ENCODE data around the gene NOTCH4. TPM values are rescaled to one million over a fixed set of nuclear protein-coding genes. Genes with fewer than 3 reads are reported as not detected.
"Not testable (repeated sequence)": the region's sequence is repeated elsewhere in the genome, so short reads cannot be mapped to it uniquely, and the experiment has no call there.

Gene NOTCH4
- total and polyA plus RNA-seq, 2 experiments from 2014 or later, result 0.65 to 1.2 TPM

DNA sequence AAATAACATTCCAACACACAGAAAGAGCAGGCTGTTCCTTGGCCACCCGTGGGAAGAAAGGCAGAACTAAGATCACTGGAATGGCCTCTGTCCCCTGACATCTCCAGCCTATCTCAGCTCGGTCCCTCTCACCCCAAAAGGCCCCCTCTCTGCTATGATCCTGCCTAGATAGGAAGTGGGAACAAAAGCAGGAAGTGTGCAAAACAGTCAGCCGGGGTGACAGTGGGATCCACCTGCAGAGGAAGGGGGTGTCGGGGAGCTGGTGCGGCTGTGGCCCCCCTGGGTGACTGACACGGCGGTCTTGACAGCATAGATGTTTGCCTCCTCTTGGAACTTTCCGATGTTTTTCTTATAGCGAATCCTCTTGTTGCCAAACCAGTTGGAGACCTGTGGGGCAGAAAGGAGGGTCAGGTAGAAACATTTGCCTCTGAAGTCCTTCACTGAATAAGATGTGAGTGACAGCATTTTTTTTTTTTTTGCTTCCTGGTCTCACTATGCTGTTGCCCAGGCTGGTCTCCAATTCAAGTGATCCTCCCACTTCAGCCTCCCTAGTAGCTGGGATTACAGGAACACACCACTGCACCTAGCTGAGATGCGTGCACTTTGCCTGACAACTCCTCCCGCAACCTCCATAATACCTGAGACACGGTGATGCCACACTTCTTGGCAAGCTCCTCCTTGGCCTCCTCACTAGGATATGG lies 36.7 kb downstream of the NOTCH4 start:
- no peak for DNase-seq
- Histone ChIP-seq H4K20me1 (ENCODE audit: insufficient read depth) (no peaks in the 10 kb centered on the region), H3K4me3 (no peak overlapping the region), H3K36me3 (ENCODE audit: low read depth) (peaks cover 5% of the 10 kb centered on the region; the same call in 1 of the 2 replicates), H3K27ac (peak overlapping the region; percentile 81; the same call in 1 of the 2 replicates), H3K9me3 (ENCODE audit: low read depth) (no peaks in the 10 kb centered on the region), H2AFZ (no peak overlapping the region), H3K27me3 (replicated peaks; ENCODE audit: insufficient read depth) (no peaks in the 10 kb centered on the region), H3K9me2 (ENCODE audit: insufficient read depth) (no peaks in the 10 kb centered on the region), H3K79me2 (ENCODE audit: insufficient read depth) (peaks cover 50% of the 10 kb centered on the region), H3K4me2 (ENCODE audit: unreplicated experiment) (no peak overlapping the region), H3F3A (ENCODE audit: insufficient read depth) (peaks cover 20% of the 10 kb centered on the region; the same call in 1 of the 2 replicates), H3K4me1 (ENCODE audit: insufficient read depth) (peaks cover 11% of the 10 kb centered on the region), H3K9ac (no peak overlapping the region)
- in situ Hi-C loops (cut with MboI), result no loop called here
- 82 to 86% methylated on average over 12 of the region's 12 CpGs for WGBS, 2 experiments (ENCODE audit: low coverage in 1 of 2, low lambda C conversion rate in 2 of 2, missing lambda C conversion rate in 2 of 2)
- no peak for TF ChIP-seq EZH2 (IDR thresholded peaks at IDR 0.05; ENCODE audit: insufficient read depth, poor library complexity, severe bottlenecking)
- TF ChIP-seq EZH2phosphoT487 (IDR thresholded peaks at IDR 0.05; ENCODE audit: insufficient read depth, low read depth), result no peak

- H3K9me2 ChIP-seq (ENCODE audit: insufficient read depth); H3K4me3 ChIP-seq; in situ Hi-C loops (cut with MboI); H3K4me1 ChIP-seq (ENCODE audit: insufficient read depth); H3K27me3 ChIP-seq (replicated peaks; ENCODE audit: insufficient read depth); H2AFZ ChIP-seq; H3K36me3 ChIP-seq (ENCODE audit: low read depth); H3K9me3 ChIP-seq (ENCODE audit: low read depth); DNase-seq; H4K20me1 ChIP-seq (ENCODE audit: insufficient read depth): not testable (repeated sequence)
- peak overlapping the region; percentile 24 for H3K4me2 ChIP-seq (ENCODE audit: unreplicated experiment)
- peaks cover 50% of the 10 kb centered on the region for H3K79me2 ChIP-seq (ENCODE audit: insufficient read depth)
- H3F3A ChIP-seq (ENCODE audit: insufficient read depth), result peaks cover 20% of the 10 kb centered on the region; the same call in 1 of the 2 replicates
- 0 out of 2 replicates have a peak overlapping the region, but pooled peaks have one; percentile 18 for H3K9ac ChIP-seq
- peak overlapping the region; percentile 81 for H3K27ac ChIP-seq
- 52 to 54% methylated on average over 10 of the region's 10 CpGs for WGBS, 2 experiments (ENCODE audit: low coverage in 1 of 2, low lambda C conversion rate in 2 of 2, missing lambda C conversion rate in 2 of 2)
Observed at GRCh38 chr6:32186151-32186840, 37.6 kb downstream of the NOTCH4 start.

- Histone ChIP-seq H3K4me2 (ENCODE audit: unreplicated experiment) (peak overlapping the region; percentile 35), H3F3A (ENCODE audit: insufficient read depth) (peaks cover 20% of the 10 kb centered on the region; the same call in 1 of the 2 replicates), H3K27ac (peak overlapping the region; percentile 81), H3K4me3 (peak overlapping the region; percentile 40; the same call in 1 of the 2 replicates), H3K9ac (peak overlapping the region; percentile 62), H3K79me2 (ENCODE audit: insufficient read depth) (peaks cover 50% of the 10 kb centered on the region)
- peak; percentile 95 for DNase-seq
- in situ Hi-C loops (cut with MboI); H3K9me3 ChIP-seq (ENCODE audit: low read depth); H3K27me3 ChIP-seq (replicated peaks; ENCODE audit: insufficient read depth); H3K9me2 ChIP-seq (ENCODE audit: insufficient read depth); H3K4me1 ChIP-seq (ENCODE audit: insufficient read depth); H3K36me3 ChIP-seq (ENCODE audit: low read depth); H4K20me1 ChIP-seq (ENCODE audit: insufficient read depth); H2AFZ ChIP-seq: not testable (repeated sequence)
- WGBS, 2 experiments (ENCODE audit: low coverage in 1 of 2, low lambda C conversion rate in 2 of 2, missing lambda C conversion rate in 2 of 2), result 0 to 4% methylated on average over 11 of the region's 11 CpGs
Observed at GRCh38 chr6:32185681-32186131, 38.2 kb downstream of the NOTCH4 start.

DNA sequence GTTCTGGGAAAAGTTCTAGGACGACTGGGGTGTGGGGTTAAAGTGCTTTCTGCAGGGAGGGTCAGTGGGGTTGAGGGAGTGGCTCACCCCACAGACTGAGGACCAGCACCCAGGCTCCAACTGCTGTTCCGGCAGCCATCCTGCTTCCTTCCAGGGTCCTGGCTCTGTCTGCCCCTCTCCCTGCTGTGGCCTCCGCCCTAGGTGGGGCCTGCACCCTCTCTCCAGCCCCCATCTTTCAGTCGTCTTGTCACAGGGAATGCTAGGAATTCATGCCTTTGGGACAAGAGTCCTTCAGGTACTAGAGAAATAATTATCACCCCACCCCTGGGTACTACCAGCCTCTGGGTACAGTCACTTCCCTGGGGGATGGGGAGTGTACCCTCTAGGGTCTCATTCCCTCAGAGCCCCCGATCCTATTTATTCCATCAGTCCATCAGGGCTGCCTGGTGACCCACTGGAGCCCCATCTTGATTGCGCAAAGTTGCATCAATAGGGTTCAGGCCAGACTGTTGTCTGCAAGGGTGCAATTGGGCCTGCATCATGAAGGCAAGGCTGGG lies 39.7 kb downstream of the NOTCH4 start, which contains the start of gene AGER:
TSS of gene AGER (minus strand) at position 170 of the 557 bp plus-strand sequence. CDS start at position 139, 31 bp downstream.
- Histone ChIP-seq H4K20me1 (ENCODE audit: insufficient read depth) (no peaks in the 10 kb centered on the region), H3K4me2 (ENCODE audit: unreplicated experiment) (peak within 1 kb of the TSS; percentile 35), H3K27ac (peak within 1 kb of the TSS; percentile 81), H3K9ac (peak within 1 kb of the TSS; percentile 62), H3K9me3 (ENCODE audit: low read depth) (no peaks in the 10 kb centered on the region), H3K4me3 (no peak within 1 kb of the TSS), H2AFZ (no peak within 1 kb of the TSS), H3F3A (ENCODE audit: insufficient read depth) (peaks cover 20% of the 10 kb centered on the region; the same call in 1 of the 2 replicates), H3K36me3 (ENCODE audit: low read depth) (peaks cover 5% of the 10 kb centered on the region; the same call in 1 of the 2 replicates), H3K27me3 (replicated peaks; ENCODE audit: insufficient read depth) (no peaks in the 10 kb centered on the region), H3K4me1 (ENCODE audit: insufficient read depth) (peaks cover 6% of the 10 kb centered on the region; the same call in 1 of the 2 replicates), H3K79me2 (ENCODE audit: insufficient read depth) (peaks cover 42% of the 10 kb centered on the region), H3K9me2 (ENCODE audit: insufficient read depth) (no peaks in the 10 kb centered on the region)
- in situ Hi-C loops (cut with MboI), result no loop called here
- 60 to 63% methylated on average over 5 to 6 of the region's 6 CpGs for WGBS, 2 experiments (ENCODE audit: low coverage in 1 of 2, low lambda C conversion rate in 2 of 2, missing lambda C conversion rate in 2 of 2)
- no peak for DNase-seq
- TF ChIP-seq EZH2 (IDR thresholded peaks at IDR 0.05; ENCODE audit: insufficient read depth, poor library complexity, severe bottlenecking) (no peak), EZH2phosphoT487 (IDR thresholded peaks at IDR 0.05; ENCODE audit: insufficient read depth, low read depth) (no peak)
